HG03175 (cell line): ENCODE measurements around the gene CLDN22.

ENCODE experiments used
- ATAC-seq: cut with Tn5 transposase; IDR thresholded peaks from one replicate; pipeline ENCODE4 v1.9.1; 2021; ENCODE audit warnings: mild to moderate bottlenecking, moderate library complexity; ENCODE audit not compliant: unreplicated experiment

CLDN22 gene

DNA sequence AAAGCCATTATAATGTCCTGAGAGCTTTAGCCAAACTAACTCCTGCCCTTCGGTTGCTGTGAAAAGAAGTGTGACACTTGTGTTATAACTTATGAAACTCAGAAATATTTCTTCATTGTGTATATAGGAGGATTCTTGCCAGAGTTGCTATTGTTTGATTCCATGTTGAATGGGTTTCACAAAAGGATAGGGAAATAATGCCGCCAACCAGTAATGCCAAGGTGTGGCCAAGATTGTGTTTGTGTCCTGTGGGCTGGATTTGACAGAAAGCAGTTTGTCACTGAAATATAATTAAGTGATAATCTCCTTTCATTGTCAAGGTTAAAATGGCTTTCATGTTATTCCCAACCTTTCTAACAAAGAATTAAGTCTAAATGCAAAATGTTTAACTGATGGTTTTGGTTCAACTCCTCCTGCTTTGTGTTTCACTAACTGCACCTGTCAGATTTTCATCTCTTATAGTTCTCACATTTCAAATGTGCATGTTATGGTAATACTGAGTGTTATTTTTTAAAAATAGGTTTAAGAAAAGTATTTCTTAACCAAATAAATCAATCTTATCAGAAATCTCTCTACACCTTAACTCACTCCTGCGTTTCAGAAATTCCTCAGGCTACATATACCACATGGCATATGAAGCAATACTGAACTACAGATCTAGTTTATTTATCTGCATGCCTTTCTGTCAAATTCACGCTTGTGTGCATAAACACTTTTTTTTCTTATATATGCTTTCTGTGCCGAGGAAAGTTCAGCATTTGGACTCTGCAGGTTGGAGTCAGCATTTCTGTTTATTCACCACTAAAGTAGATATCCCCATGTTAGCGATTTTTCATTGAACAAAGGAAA, at the start of gene CLDN22:
Gene CLDN22 (minus strand): TSS at position 66 of the 849 bp plus-strand sequence. CDS start 58 bp downstream, at position 8.
- no peak for ATAC-seq

DNA sequence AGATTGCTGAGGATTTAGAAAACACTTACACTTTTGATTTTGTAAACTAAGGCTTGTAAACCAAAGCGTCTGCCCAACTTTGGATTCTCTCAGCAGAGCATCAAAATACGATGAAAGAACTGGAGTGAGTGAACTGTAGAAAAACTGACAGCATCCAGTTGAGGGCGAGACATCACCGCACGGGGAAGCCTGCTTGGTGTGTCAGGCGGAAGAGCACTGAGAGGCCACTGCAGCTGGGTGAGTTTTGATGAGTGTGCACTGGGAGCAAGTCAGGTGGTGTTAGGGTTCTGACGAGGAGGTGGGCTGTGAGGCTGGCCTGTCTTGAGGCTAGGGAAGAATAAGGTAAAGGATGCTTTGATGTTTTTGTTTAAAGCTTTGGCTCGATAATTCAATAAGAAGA, 49.0 kb upstream of the CLDN22 start:
- no peak for ATAC-seq

DNA sequence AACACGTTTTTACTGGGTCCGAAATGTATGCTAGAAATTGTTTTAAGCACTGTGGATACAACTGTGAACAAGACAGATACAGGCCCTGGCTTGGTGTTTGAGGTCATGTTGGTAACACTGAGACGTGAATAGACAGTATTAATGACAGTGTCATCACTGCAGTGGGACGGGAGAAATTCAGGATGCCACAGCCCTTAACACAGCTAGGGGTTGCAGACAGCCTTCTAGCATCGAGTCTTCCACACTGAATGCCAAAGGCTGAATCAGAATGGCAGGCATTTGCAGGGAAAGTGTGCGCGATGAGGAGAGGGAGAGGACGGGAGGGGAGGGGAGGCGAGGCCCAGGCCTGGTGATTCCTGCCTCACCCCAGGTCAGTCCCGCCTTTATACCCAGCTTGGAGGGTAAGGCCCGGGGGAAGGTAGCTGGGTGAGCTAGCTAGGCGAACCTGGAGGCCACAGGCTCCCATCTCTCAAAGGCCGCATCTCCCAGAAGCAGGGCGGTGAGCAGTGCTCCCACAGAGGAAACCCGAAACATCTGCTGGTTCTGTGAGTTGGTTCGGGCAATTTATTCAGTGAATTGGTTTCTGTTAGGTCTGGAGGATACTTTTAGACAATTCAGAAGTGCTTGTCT, 46.2 kb upstream of the CLDN22 start:
- no peak for ATAC-seq

DNA sequence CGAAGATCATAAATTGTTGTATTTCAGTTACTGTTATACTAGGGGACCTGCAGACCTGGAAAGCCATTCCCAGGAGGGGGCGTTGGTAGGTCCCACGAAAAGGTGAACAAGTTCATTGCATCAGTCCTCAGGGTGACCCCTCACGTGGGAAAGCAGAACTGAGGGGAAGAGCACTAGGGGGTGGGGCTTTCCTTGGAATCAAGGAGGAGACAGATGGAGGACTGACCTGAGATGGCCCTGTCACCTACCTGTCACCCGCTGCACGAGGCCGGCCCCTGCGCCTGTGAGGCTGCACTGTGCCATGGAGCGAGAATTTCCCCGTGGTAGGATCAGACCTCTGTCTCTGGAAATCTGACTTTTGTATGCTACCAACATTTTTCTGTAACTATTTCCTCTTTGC, 43.9 kb upstream of the CLDN22 start:
- ATAC-seq = no peak

DNA sequence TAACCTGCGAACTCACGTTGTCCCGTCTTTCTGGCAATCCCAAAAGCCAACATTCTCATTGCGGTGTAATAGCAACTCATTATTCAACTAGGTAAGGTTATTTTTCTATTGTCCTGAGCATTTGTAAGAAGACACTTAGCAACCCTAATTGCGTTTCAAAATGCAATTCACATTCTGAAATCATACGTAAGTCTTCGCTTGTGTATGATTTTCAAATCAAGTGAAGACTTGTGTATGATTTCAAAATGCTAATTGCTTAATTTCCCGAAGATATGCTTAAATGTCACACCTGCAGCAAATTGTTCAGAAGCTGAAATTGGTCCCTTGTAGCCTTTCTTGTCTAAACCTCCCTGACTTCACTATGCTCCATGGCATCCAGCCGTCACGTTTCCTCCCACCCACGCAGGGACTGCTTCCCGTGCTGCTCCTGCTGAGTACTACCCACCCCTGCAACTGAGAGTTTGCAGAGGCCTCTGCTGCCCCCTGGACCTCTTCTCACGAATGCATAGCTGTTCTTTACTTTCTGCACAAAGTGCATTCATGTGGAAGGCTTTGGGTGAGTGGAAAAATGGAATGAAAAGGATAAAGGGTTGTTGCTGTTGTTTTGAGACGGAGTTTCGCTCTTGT, 43.0 kb upstream of the CLDN22 start:
- no peak for ATAC-seq

DNA sequence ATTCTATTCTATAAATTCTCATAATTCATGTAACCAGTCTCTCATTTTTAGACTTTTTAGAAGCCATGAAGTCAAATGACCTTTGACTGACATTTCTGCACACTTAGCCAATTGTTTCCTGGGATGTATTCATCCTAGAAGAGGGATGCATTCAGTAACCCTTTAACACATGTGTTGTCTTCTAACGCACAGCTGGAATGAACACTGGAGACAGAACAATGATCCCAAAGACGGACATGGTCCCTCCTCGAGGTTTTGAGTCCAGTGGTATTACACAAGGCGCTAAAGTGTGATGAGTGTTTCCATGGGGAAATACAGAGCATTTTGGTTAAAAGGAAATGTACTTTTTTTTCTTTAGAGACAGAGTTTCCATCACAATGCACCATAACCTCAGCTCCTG, 42.0 kb upstream of the CLDN22 start:
- no peak for ATAC-seq

DNA sequence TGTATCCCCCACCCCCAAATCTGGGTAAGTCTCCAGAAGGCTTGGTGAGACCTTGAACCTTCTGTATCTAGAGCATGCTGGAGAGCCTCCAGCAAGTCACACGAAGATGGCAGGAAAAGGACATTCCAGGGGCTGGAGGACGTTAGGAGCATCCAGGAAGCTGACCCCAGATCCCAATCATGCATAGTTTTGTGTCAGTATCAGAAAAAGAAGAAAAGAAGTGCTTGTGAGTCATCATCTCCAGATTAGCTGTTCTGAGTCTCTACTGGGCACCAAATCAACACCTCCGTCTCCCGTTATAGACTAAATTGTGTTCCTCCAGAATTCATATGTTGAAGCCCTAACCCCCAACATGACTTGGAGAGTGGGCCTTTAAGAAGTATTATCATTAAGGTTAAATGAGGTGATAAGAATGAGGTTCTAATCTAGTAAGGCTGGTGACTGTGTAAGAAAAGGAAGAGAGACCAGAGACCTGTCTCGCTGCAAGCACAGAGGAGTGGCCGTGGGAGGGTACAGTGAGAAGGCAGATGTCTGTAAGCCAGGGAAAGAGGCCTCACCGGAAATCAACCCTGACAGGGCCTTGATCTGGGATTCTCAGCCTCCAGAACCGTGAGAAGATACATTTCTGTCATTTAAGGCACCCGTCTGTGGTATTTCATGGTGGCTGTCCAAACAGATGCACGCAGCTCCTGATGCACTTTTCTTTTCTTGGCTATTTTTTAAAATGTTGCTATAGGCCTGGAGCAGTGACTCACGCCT, 40.3 kb upstream of the CLDN22 start:
- ATAC-seq = no peak

DNA sequence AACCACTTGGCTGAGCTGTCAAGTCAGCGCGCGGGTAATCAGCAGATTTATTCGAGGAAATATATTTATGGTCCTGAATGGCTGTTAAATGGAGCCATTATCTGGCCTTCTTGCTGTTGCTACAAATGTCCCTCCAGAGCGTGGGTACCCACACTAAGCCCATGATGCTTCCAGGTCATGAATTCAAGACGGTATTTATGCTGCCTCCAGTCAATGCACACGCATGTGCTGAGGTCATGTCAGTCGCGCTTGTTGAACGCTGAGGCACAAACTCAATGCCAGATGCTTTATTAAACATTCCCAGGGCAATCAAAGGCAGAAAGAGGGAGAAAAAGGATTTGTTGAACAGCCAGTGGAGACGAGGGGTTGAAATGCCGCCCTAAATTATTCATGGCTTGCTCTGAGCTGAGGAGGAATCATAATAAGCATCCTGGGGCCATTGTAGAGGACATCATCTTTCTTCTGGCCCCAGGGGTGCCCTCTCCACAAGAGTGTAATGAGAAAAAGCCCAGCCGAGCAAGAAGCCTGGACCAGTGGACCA, 38.2 kb upstream of the CLDN22 start:
- no peak for ATAC-seq

DNA sequence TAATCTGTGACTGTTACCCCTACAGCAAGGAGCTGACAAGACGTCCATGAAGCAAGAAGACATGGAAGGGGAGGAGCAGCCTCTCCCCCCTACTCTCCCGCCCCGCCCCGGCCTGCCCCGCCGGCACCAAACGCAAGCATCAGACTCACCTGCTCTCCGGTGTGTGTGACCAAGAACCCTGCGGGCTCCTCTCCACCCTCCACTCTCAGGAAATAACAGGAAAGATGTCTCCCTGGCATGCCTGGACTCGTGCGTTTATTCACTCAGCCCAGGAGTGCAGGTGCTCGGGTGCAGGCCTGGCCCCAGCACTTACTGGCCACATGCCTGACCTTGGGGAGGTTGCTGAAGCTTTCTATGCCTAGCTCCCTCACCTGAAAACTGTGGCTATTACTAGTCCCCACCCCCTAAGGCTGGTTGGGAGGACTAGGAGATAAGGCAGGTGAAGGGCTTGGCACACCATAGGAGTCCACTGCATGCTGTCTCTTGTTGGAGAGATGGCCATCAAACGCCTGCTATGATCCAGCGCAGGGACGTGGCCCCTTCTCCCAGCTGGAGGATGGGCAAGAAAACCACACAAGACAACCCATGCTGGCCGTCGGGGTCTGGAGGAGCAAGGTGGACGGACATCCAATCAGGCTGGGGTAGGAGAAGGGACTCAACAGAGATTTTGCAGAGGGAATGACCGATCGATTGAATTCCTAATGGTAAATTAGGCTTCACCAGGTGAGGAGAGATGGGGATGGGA, 37.0 kb upstream of the CLDN22 start:
- no peak for ATAC-seq

DNA sequence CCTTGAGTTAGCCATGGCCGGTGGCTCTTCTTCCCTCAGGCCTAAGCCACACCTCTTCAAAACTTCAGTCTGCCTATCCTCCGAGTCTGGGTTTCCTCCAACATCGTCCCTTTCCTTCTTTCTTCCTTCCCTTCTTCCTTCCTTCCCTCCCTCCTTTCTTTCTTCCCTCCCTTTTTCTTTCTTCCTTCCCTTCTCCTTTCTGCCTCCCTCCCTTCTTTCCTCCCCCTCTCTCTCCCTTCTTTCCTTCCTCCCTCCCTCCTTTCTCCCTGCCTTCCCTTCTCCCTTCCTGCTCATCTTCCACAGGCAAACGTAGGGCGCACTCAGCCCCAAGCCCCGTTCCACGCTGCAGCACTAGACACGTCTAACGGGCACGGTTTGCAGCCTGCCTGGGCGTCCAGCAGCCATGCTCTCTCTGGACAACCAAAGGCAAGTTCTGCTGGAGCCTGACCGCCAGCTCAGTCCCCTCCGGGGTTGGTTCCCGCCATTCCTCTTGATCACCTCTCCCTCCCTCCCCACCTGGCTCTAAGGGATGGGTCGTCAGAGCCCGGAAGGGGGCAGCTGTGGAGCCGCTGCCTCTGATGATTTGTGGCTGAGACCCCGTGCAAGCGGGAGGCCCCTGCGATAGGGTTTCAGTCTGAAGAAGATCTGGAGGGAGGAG, 36.2 kb upstream of the CLDN22 start:
- no peak for ATAC-seq

DNA sequence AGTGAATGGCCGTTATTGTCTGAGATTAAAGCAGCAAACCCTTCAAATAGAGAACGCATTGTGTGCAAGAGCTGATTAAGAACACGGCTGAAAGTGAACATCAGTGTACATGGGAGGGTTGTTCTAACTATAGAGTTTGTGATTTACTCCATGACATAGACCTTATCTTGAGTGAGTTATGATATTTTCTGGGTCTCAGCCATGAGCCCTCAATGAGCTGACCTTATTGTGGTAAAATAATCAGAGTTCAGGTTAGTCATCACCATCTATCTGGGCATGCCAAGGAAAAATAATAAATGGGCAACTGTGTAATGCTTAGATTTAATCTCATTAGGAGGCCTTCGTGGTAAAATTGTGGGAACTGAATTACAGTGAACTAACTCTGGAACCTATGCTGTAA, 35.3 kb upstream of the CLDN22 start:
- no peak for ATAC-seq

DNA sequence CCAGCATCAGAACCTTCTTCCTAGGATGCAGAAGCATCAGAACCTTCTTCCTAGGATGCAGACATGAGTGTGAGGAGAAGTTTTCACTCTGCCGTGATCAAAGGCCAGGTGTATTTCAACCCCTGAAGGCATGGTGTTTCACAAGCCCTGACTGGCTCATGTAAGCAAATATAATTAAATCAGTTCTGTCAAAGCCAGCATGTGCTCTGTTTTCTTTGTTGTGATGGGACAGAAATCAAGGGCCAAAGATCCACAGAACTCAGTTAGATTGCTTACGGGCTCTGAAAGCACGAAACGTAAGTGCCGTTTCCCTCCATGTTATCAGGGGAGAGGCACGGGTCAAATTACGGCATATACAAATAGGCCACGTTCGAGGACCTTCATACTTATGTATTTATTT, 34.1 kb upstream of the CLDN22 start:
- no peak for ATAC-seq

DNA sequence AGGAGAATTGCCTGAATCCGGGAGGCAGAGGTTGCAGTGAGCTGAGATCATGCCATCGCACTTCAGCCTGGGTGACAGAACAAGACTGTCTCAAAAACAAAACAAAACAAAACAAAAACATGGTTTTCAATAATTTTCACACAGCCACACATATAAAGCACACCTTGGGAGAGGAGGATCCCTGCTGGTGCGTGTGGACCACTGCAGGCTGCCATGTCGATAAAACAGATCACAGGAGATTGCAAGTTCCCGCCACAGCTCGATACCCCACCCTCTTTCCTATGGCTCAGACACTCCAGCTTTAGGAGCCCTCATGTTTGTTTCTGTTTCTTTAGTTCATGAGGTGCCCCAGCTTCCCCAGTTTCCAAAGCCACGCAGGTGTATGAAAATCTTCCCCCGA, 33.5 kb upstream of the CLDN22 start:
- no peak for ATAC-seq

DNA sequence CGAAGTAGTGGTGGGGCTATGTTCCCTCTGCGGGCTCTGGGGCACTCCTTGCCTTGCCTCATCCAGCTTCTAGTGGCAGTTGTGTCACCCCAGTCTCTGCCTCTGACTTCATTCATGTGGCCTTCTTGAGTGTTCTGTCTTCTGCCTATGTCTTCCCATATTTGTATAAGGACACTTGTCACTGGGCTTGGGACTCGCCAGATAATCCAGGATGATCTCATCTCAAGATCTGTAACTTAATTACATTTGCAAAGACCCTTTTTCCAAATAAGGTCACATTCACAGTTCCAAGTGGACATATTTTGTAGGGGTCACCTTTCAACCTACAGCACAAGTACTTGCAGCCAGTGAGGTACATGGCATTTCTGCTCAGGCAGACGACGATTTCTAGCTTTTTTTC, 32.5 kb upstream of the CLDN22 start:
- ATAC-seq = no peak

DNA sequence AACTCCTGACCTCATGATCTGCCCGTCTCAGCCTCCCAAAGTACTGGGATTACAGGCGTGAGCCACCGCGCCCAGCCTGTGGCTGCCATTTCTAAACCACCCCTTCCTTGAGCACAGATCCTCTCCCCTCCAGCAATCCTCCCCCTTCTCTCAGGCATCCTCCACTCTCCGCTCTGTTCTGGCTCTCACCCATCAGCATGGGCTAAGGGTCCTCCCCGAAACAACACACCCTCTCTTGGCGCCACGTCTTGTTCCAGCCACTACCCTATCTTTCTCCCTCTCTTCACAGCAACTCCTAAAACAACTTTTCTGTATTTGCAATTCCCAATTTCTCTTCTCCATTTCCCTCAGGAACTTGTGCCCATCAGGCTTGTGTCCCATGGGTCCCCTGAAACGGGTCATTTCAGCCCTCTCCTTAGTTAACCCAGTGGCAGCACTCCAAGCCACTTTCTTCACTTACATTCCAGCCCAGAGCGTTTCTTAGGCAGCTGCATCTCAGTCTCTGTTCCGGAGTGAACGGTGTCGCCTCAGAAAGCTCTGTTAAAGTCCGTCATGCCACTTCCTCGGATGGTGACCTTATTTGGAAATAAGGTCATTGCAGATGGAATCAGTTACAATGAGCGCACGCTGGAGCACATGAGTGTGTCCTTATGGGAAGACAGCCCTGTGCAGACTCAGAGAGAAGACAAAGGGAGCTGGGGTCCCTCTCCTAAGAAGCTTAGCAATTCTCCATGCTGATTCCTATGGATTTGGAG, 30.4 kb upstream of the CLDN22 start:
- ATAC-seq = no peak

DNA sequence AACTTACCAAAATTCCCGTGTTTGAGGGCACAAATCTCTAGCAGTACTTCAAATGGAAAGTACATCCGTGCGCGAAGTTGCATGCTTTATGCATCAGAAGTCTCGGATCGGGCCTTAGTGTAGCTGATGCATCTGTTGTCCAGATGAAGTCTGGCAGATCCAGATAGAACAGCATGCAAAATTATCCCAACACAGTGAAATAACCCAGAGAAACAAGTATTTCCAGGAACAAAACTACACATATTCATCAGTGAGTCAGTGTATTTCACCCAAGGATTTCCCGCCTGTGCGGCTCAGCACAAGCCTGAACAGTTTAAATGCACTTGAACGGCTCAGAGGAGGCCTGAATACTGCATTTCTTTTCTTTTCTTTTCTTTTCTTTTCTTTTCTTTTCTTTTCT, 29.6 kb upstream of the CLDN22 start:
- ATAC-seq = no peak

DNA sequence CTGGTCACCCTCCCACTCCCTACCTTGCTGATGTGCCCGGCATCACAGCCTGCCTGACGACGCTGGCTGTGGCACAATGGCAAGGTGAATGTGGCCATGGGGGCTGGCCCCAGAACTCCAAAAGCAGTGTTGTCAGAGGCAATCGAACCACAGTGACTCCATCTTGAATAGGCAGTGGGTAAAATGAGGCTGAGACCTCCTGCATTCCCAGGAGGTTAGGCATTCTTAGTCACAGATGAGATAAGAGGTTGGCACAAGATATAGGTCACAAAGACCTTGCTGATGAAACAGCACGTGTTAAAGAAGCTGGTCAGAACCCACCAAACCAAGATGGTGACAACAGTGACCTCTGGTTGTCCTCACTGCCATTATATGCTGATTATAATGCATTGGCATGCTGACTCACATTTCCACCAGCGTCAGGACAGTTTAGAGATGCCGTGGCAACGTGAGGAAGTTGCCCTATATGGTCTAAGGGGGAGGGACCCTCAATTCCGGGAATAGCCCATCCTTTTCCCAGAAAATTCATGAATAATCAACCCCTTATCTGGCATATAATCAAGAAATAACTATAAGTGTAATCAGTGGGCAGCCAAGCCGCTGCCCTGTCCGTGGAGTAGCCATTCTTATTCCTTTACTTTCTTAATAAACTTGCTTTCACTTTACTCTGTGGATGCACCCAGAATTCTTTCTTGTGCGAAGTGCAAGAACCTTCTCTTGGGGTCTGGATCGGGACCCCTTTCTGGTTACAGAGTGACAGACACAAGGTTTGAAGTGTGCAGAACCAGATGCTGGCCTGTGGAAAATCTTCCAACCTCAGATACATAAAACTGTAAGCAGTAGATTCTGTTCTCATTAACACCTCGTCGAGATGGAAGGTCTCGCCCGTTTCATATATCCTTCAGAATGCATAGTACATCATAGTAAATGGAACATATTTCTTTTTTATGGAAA, 28.9 kb upstream of the CLDN22 start:
- no peak for ATAC-seq

DNA sequence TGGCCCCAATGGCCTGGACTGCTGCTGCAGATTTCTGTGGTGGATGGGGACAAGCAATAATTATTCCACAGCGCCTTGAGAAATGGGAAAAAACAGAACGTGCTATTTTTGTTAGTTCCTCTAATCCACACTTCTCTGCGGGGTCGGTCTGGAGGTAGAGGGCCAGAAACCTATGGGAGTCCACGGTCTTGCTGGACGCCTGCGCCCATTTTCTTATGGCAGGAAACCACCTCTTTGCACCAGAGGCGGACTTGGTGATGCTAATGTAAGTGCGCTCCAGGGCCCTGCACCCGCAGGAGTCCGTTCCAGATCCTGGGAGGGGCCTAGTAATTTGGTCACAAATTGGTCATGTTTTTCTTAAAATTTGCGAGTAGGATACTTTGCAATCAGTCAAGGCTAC, 28.1 kb upstream of the CLDN22 start:
- ATAC-seq = no peak
